ENCODE results near the gene MVD.

GRCh38 chr16:88701581-88702370, 38.9 kb upstream of the MVD start:
- TF ChIP-seq CTCF (IDR thresholded peaks at IDR 0.05; ENCODE audit: low read length) (no peak), EZH2 (IDR thresholded peaks at IDR 0.05; ENCODE audit: borderline replicate concordance, low read length) (no peak)

Data from OCI-LY1 (cell line).